ENCODE measurements around the gene CDC37.
"Not testable (repeated sequence)": the region's sequence is repeated elsewhere in the genome, so short reads cannot be mapped to it uniquely, and the experiment has no call there.

- TF ChIP-seq POLR2A (IDR thresholded peaks at IDR 0.05); CTCF (IDR thresholded peaks at IDR 0.05 in 4 of 5, conservative IDR thresholded peaks at IDR 0.05 in 1 of 5): not testable (repeated sequence)
These were observed 7.9 kb upstream of the CDC37 start for GRCh38 chr19:10411224-10411623.
